ENCODE data around the gene ADAMTS3.

- TF ChIP-seq POLR2A (IDR thresholded peaks at IDR 0.05): no peak
- TF ChIP-seq, protein P1, sequence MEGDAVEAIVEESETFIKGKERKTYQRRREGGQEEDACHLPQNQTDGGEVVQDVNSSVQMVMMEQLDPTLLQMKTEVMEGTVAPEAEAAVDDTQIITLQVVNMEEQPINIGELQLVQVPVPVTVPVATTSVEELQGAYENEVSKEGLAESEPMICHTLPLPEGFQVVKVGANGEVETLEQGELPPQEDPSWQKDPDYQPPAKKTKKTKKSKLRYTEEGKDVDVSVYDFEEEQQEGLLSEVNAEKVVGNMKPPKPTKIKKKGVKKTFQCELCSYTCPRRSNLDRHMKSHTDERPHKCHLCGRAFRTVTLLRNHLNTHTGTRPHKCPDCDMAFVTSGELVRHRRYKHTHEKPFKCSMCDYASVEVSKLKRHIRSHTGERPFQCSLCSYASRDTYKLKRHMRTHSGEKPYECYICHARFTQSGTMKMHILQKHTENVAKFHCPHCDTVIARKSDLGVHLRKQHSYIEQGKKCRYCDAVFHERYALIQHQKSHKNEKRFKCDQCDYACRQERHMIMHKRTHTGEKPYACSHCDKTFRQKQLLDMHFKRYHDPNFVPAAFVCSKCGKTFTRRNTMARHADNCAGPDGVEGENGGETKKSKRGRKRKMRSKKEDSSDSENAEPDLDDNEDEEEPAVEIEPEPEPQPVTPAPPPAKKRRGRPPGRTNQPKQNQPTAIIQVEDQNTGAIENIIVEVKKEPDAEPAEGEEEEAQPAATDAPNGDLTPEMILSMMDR (IDR thresholded peaks at IDR 0.05): no peak
These were observed 177.7 kb downstream of the ADAMTS3 start for GRCh38 chr4:72391281-72391680.
